Measurements from ENCODE around the gene KANK3. TPM values are rescaled to one million over a fixed set of nuclear protein-coding genes. Genes with fewer than 3 reads are reported as not detected.
"Not testable (repeated sequence)": the region's sequence is repeated elsewhere in the genome, so short reads cannot be mapped to it uniquely, and the experiment has no call there.

Gene KANK3
- total RNA-seq, 2 experiments from 2014 or later = 3.4 to 3.5 TPM

- DNase-seq; H3K4me1 Mint-ChIP-seq (ENCODE audit: low read depth); CTCF ChIA-PET; H3K27ac Mint-ChIP-seq; H3K4me3 Mint-ChIP-seq; H3K9me3 Mint-ChIP-seq (ENCODE audit: insufficient read depth); H3K36me3 Mint-ChIP-seq (ENCODE audit: low read depth); H3K27me3 Mint-ChIP-seq (ENCODE audit: low read depth); POLR2A ChIA-PET: not testable (repeated sequence)
- ATAC-seq = peak; percentile 42
Measured at GRCh38 chr19:8276508-8276907, 66.6 kb downstream of the KANK3 start.

Small RNA genes lying within 50 kb of the gene (microRNA-seq; reads per million reads assigned to microRNA genes)
- gene MIR4999 = 9.8 reads per million, percentile 24 among the genes with 10 or more reads in this experiment

Other genes with a start within 250 kb of the KANK3 start
- under 1 TPM in 1 of 2 experiments, not detected in 1; 0.03 TPM for gene FBN3, start 193.7 kb downstream of the KANK3 start, total RNA-seq
- gene CERS4, start 133.9 kb downstream of the KANK3 start, total RNA-seq = 10 to 100 TPM; 27.7 to 28.1 TPM
- gene CD320, start 34.9 kb downstream of the KANK3 start, total RNA-seq = 10 to 100 TPM; 54.6 to 55.0 TPM
- 10 to 100 TPM; 56.0 to 63.8 TPM for gene NDUFA7, start 21.9 kb downstream of the KANK3 start, total RNA-seq
- gene RPS28, start 21.8 kb downstream of the KANK3 start, total RNA-seq = 1,000 to 10,000 TPM; 1,476 to 1,561 TPM
- gene ANGPTL4, start 20.9 kb upstream of the KANK3 start, total RNA-seq = not detected
- gene RAB11B, start 47.1 kb upstream of the KANK3 start, total RNA-seq = 10 to 100 TPM; 92.4 to 92.7 TPM
- 10 to 100 TPM; 26.8 to 28.1 TPM for gene MARCHF2, start 70.0 kb upstream of the KANK3 start, total RNA-seq
- gene HNRNPM, start 101.7 kb upstream of the KANK3 start, total RNA-seq = 100 to 1,000 TPM; 283 to 291 TPM
- gene PRAM1, start 159.4 kb upstream of the KANK3 start, total RNA-seq = 1 to 10 TPM; 2.3 to 2.7 TPM
- gene ZNF414, start 170.9 kb upstream of the KANK3 start, total RNA-seq = 10 to 100 TPM; 28.7 to 36.2 TPM
- gene MYO1F, start 234.2 kb upstream of the KANK3 start, total RNA-seq = 100 to 1,000 TPM; 254 to 266 TPM

All from activated CD8-positive, alpha-beta T cell treated with anti-CD3 and anti-CD28 coated beads, Interleukin-2, amount 10 ng/mL, durations not matched to agents 7 days and 5 days (primary cell).